T-helper 2 cell treated with Interferon-gamma antibody and Interleukin-4, amounts not matched to agents 5 μg/mL and 100 μg/mL, for 36 hours (primary cell): Measurements from ENCODE around the gene SLC1A2.

Experiments
- DNase-seq: peaks from one replicate; pipeline ENCODE4 v3.0.0; 2021; ENCODE audit warnings: low spot score
- H3K27ac Mint-ChIP-seq: one replicate; pipeline ENCODE4 v1.8.0; 2021; ENCODE audit warnings: mild to moderate bottlenecking, mixed read lengths
- H3K27me3 Mint-ChIP-seq: one replicate; pipeline ENCODE4 v1.8.0; 2021; ENCODE audit warnings: low read depth, mixed read lengths
- H3K36me3 Mint-ChIP-seq: one replicate; pipeline ENCODE4 v1.8.0; 2021; ENCODE audit warnings: low read depth, mixed read lengths
- H3K4me1 Mint-ChIP-seq: one replicate; pipeline ENCODE4 v1.8.0; 2021; ENCODE audit warnings: low read depth, mixed read lengths
- H3K4me3 Mint-ChIP-seq: one replicate; pipeline ENCODE4 v1.8.0; 2022; ENCODE audit warnings: mild to moderate bottlenecking, moderate library complexity, mixed read lengths
- H3K9me3 Mint-ChIP-seq: one replicate; pipeline ENCODE4 v1.8.0; 2021; ENCODE audit warnings: mixed read lengths

SLC1A2 gene

GRCh38 chr11:35376613-35377012 is 42.7 kb downstream of the SLC1A2 start:
- Mint-ChIP-seq H3K27me3 (peaks cover 15% of the 10 kb centered on the region), H3K36me3 (no peaks in the 10 kb centered on the region), H3K4me3 (no peak overlapping the region), H3K27ac (no peak overlapping the region), H3K9me3 (no peaks in the 10 kb centered on the region), H3K4me1 (peaks cover 6% of the 10 kb centered on the region)
- no peak for DNase-seq

- Mint-ChIP-seq H3K9me3 (no peaks in the 10 kb centered on the region), H3K4me1 (peaks cover 6% of the 10 kb centered on the region), H3K4me3 (no peak overlapping the region), H3K27me3 (peaks cover 13% of the 10 kb centered on the region), H3K36me3 (no peaks in the 10 kb centered on the region), H3K27ac (no peak overlapping the region)
- DNase-seq = no peak
Observed at GRCh38 chr11:35376118-35376510, 43.2 kb downstream of the SLC1A2 start.

GRCh38 chr11:35375332-35376117 is 43.8 kb downstream of the SLC1A2 start:
- Mint-ChIP-seq H3K4me1 (peaks cover 6% of the 10 kb centered on the region), H3K4me3 (no peak overlapping the region), H3K27me3 (peaks cover 13% of the 10 kb centered on the region), H3K9me3 (no peaks in the 10 kb centered on the region), H3K27ac (no peak overlapping the region), H3K36me3 (no peaks in the 10 kb centered on the region)
- DNase-seq = no peak

- Mint-ChIP-seq H3K4me1 (peaks cover 6% of the 10 kb centered on the region), H3K27ac (no peak overlapping the region), H3K9me3 (no peaks in the 10 kb centered on the region), H3K4me3 (no peak overlapping the region), H3K36me3 (no peaks in the 10 kb centered on the region), H3K27me3 (peaks cover 13% of the 10 kb centered on the region)
- DNase-seq = no peak
Observed at GRCh38 chr11:35373284-35373933, 45.9 kb downstream of the SLC1A2 start.

GRCh38 chr11:35372565-35373283 is 46.6 kb downstream of the SLC1A2 start:
- no peak overlapping the region for H3K4me3 Mint-ChIP-seq
- H3K27me3 Mint-ChIP-seq = peaks cover 16% of the 10 kb centered on the region
- no peak overlapping the region for H3K27ac Mint-ChIP-seq
- peaks cover 6% of the 10 kb centered on the region for H3K4me1 Mint-ChIP-seq
- no peaks in the 10 kb centered on the region for H3K9me3 Mint-ChIP-seq
- no peaks in the 10 kb centered on the region for H3K36me3 Mint-ChIP-seq
- DNase-seq = no peak

GRCh38 chr11:35367491-35367890 is 51.9 kb downstream of the SLC1A2 start:
- Mint-ChIP-seq H3K4me1 (no peaks in the 10 kb centered on the region), H3K4me3 (no peak overlapping the region), H3K36me3 (no peaks in the 10 kb centered on the region), H3K27me3 (peaks cover 20% of the 10 kb centered on the region), H3K27ac (no peak overlapping the region), H3K9me3 (peaks cover 6% of the 10 kb centered on the region)
- no peak for DNase-seq

- no peaks in the 10 kb centered on the region for H3K36me3 Mint-ChIP-seq
- H3K4me3 Mint-ChIP-seq = no peak overlapping the region
- H3K27ac Mint-ChIP-seq = no peak overlapping the region
- H3K4me1 Mint-ChIP-seq = no peaks in the 10 kb centered on the region
- H3K27me3 Mint-ChIP-seq = peaks cover 20% of the 10 kb centered on the region
- no peak for DNase-seq
- H3K9me3 Mint-ChIP-seq = peaks cover 6% of the 10 kb centered on the region
Observed at GRCh38 chr11:35366798-35367197, 52.6 kb downstream of the SLC1A2 start.

GRCh38 chr11:35365961-35366360 is 53.4 kb downstream of the SLC1A2 start:
- Mint-ChIP-seq H3K27ac (no peak overlapping the region), H3K27me3 (peaks cover 20% of the 10 kb centered on the region), H3K9me3 (peaks cover 6% of the 10 kb centered on the region), H3K36me3 (no peaks in the 10 kb centered on the region), H3K4me1 (no peaks in the 10 kb centered on the region), H3K4me3 (no peak overlapping the region)
- no peak for DNase-seq

GRCh38 chr11:35365395-35365794 is 54.0 kb downstream of the SLC1A2 start:
- no peak for DNase-seq
- H3K4me3 Mint-ChIP-seq = no peak overlapping the region
- H3K36me3 Mint-ChIP-seq = no peaks in the 10 kb centered on the region
- H3K27me3 Mint-ChIP-seq = peaks cover 20% of the 10 kb centered on the region
- H3K27ac Mint-ChIP-seq = no peak overlapping the region
- H3K9me3 Mint-ChIP-seq = peaks cover 6% of the 10 kb centered on the region
- no peaks in the 10 kb centered on the region for H3K4me1 Mint-ChIP-seq

GRCh38 chr11:35363854-35364780 is 55.2 kb downstream of the SLC1A2 start:
- Mint-ChIP-seq H3K4me1 (no peaks in the 10 kb centered on the region), H3K9me3 (peaks cover 6% of the 10 kb centered on the region), H3K36me3 (no peaks in the 10 kb centered on the region), H3K27me3 (peaks cover 20% of the 10 kb centered on the region), H3K27ac (no peak overlapping the region), H3K4me3 (no peak overlapping the region)
- no peak for DNase-seq

GRCh38 chr11:35363246-35363801 is 56.0 kb downstream of the SLC1A2 start:
- no peak overlapping the region for H3K4me3 Mint-ChIP-seq
- no peak for DNase-seq
- no peaks in the 10 kb centered on the region for H3K4me1 Mint-ChIP-seq
- no peaks in the 10 kb centered on the region for H3K36me3 Mint-ChIP-seq
- no peak overlapping the region for H3K27ac Mint-ChIP-seq
- H3K27me3 Mint-ChIP-seq = peaks cover 22% of the 10 kb centered on the region
- H3K9me3 Mint-ChIP-seq = peaks cover 6% of the 10 kb centered on the region

GRCh38 chr11:35362521-35362980 is 56.8 kb downstream of the SLC1A2 start:
- peaks cover 6% of the 10 kb centered on the region for H3K9me3 Mint-ChIP-seq
- no peak for DNase-seq
- no peaks in the 10 kb centered on the region for H3K4me1 Mint-ChIP-seq
- H3K4me3 Mint-ChIP-seq = no peak overlapping the region
- H3K27me3 Mint-ChIP-seq = peaks cover 18% of the 10 kb centered on the region
- no peak overlapping the region for H3K27ac Mint-ChIP-seq
- H3K36me3 Mint-ChIP-seq = no peaks in the 10 kb centered on the region

GRCh38 chr11:35360055-35360530 is 59.3 kb downstream of the SLC1A2 start:
- peaks cover 5% of the 10 kb centered on the region for H3K4me1 Mint-ChIP-seq
- H3K27me3 Mint-ChIP-seq = peaks cover 12% of the 10 kb centered on the region
- DNase-seq = no peak
- H3K4me3 Mint-ChIP-seq = no peak overlapping the region
- H3K9me3 Mint-ChIP-seq = no peaks in the 10 kb centered on the region
- no peak overlapping the region for H3K27ac Mint-ChIP-seq
- no peaks in the 10 kb centered on the region for H3K36me3 Mint-ChIP-seq
